CD14-positive monocyte (primary cell): ENCODE results near the gene DTNA. TPM values are rescaled to one million over a fixed set of nuclear protein-coding genes. Genes with fewer than 3 reads are reported as not detected.

Source experiments
- DNase-seq, 3 donors: peaks; one replicate each; pipeline ENCODE4 v3.0.0-alpha.2; 2011 to 2022
- H2AFZ ChIP-seq: 2 replicates; pipeline ENCODE4 v1.6.0; 2012; ENCODE audit warnings: mild to moderate bottlenecking, low read depth, low read length, inconsistent platforms; ENCODE audit not compliant: insufficient read depth, poor library complexity, severe bottlenecking
- H3K27ac ChIP-seq, 2 donors: 1 replicate in 1 of 2; 2 replicates in 1 of 2; pipeline ENCODE4 v1.5.1; 2012 to 2013; ENCODE audit warnings: low read length in 2 of 2, control low read depth in 1 of 2, inconsistent platforms in 1 of 2, low read depth in 1 of 2, mild to moderate bottlenecking in 1 of 2
- H3K27me3 ChIP-seq, 2 donors: one replicate each; pipeline versions ENCODE4 v1.6.0 to v1.6.1; 2011 to 2013; ENCODE audit warnings: low read length in 2 of 2; ENCODE audit not compliant: control insufficient read depth in 2 of 2, insufficient read depth in 2 of 2
- H3K36me3 ChIP-seq, 2 donors: replicated peaks in 1 of 2; 1 replicate in 1 of 2; 2 replicates in 1 of 2; pipeline versions ENCODE4 v1.5.1 to v1.6.1; 2012 to 2013; ENCODE audit warnings: low read length in 2 of 2, control low read depth in 1 of 2, inconsistent platforms in 1 of 2, mild to moderate bottlenecking in 1 of 2; ENCODE audit not compliant: insufficient read depth in 2 of 2, control insufficient read depth in 1 of 2
- H3K4me1 ChIP-seq, 2 donors: 1 replicate in 1 of 2; 2 replicates in 1 of 2; pipeline versions ENCODE4 v1.5.1 to v1.6.1; 2012 to 2013; ENCODE audit warnings: low read length in 2 of 2, control low read depth in 1 of 2, inconsistent platforms in 1 of 2, mild to moderate bottlenecking in 1 of 2, moderate library complexity in 1 of 2; ENCODE audit not compliant: insufficient read depth in 2 of 2, control insufficient read depth in 1 of 2
- H3K4me2 ChIP-seq: replicated peaks from 2 replicates; pipeline ENCODE3; 2012; ENCODE audit warnings: low read length, moderate library complexity, mild to moderate bottlenecking; ENCODE audit not compliant: poor library complexity, severe bottlenecking; ENCODE audit errors: extremely low read depth
- H3K4me3 ChIP-seq, 3 experiments: fragments of 200-600 bp in 1 of 3; sonication (generic) in 1 of 3; replicated peaks in 1 of 3; 1 replicate in 2 of 3; 2 replicates in 1 of 3; pipeline ENCODE4 v1.5.1; 2011 to 2013; ENCODE audit warnings: low read length in 3 of 3, mild to moderate bottlenecking in 3 of 3, control low read depth in 2 of 3, low read depth in 2 of 3, inconsistent platforms in 1 of 3, moderate library complexity in 1 of 3
- H3K79me2 ChIP-seq: 2 replicates; pipeline ENCODE4 v1.6.0; 2012; ENCODE audit warnings: mild to moderate bottlenecking, control low read depth, inconsistent platforms, low read length, moderate library complexity; ENCODE audit not compliant: insufficient read depth
- H3K9ac ChIP-seq: 2 replicates; pipeline ENCODE4 v1.6.0; 2017; ENCODE audit warnings: low read length, mild to moderate bottlenecking; ENCODE audit not compliant: insufficient read depth, poor library complexity, severe bottlenecking
- H3K9me3 ChIP-seq, 2 donors: replicated peaks in 1 of 2; 1 replicate in 1 of 2; 2 replicates in 1 of 2; pipeline versions ENCODE4 v1.5.1 to v1.6.1; 2012 to 2013; ENCODE audit warnings: low read length in 2 of 2, control low read depth in 1 of 2; ENCODE audit not compliant: control insufficient read depth in 1 of 2, insufficient read depth in 1 of 2
- H4K20me1 ChIP-seq: 2 replicates; pipeline ENCODE4 v1.6.0; 2012; ENCODE audit warnings: mild to moderate bottlenecking, low read length, control low read depth, moderate library complexity; ENCODE audit not compliant: insufficient read depth
- H3K27ac Mint-ChIP-seq, 7 donors: one replicate each; pipeline ENCODE4 v1.8.0; 2020; ENCODE audit warnings: mild to moderate bottlenecking in 7 of 7, mixed read lengths in 7 of 7, moderate library complexity in 6 of 7, inconsistent platforms in 2 of 7
- H3K27me3 Mint-ChIP-seq, 3 donors: one replicate each; pipeline ENCODE4 v1.8.0; 2021 to 2022; ENCODE audit warnings: low read depth in 3 of 3, mild to moderate bottlenecking in 3 of 3, mixed read lengths in 3 of 3, moderate library complexity in 3 of 3, inconsistent platforms in 1 of 3
- H3K36me3 Mint-ChIP-seq, 2 donors: one replicate each; pipeline ENCODE4 v1.8.0; 2020; ENCODE audit warnings: mixed read lengths in 2 of 2, inconsistent platforms in 1 of 2, mild to moderate bottlenecking in 1 of 2
- H3K4me1 Mint-ChIP-seq: one replicate; pipeline ENCODE4 v1.8.0; 2020; ENCODE audit warnings: mild to moderate bottlenecking, mixed read lengths
- H3K4me3 Mint-ChIP-seq, 2 donors: one replicate each; pipeline ENCODE4 v1.8.0; 2020; ENCODE audit warnings: mild to moderate bottlenecking in 2 of 2, mixed read lengths in 2 of 2, moderate library complexity in 1 of 2
- H3K9me3 Mint-ChIP-seq, 7 donors: one replicate each; pipeline ENCODE4 v1.8.0; 2020 to 2022; ENCODE audit warnings: mixed read lengths in 7 of 7, mild to moderate bottlenecking in 6 of 7, moderate library complexity in 6 of 7, inconsistent platforms in 2 of 7
- CTCF ChIP-seq: fragments of 200-600 bp; IDR thresholded peaks from one replicate; pipeline ENCODE4 v1.8.0; 2022; ENCODE audit warnings: antibody characterized with exemption, mild to moderate bottlenecking
- WGBS: methylation state at CpG from one replicate; pipeline ENCODE4 v1.1.5; 2013; ENCODE audit warnings: missing lambda C conversion rate; ENCODE audit not compliant: insufficient coverage; 5-methylcytosine and 5-hydroxymethylcytosine counted together
- intact Hi-C, 2 donors: fragments of 100-400 bp; cut with micrococcal nuclease; formaldehyde crosslinking; loops; one replicate each; pipeline versions ENCODE4 v1.15.0 to v1.15.1; 2023
- polyA plus RNA-seq, 3 donors: library from polyadenylated mRNA; depleted of rRNA in 1 of 3; unstranded in 2 of 3; stranded (reverse) in 1 of 3; fragments of 300-500 nt in 2 of 3; fragments of >200 nt in 1 of 3; fragmentation: Illumina TruSeq in 2 of 3; gene quantifications; 1 replicate in 2 of 3; 2 replicates in 1 of 3; pipeline ENCODE4 v1.2.3, GENCODE V29; 2012 to 2021

The DTNA gene
- polyA plus RNA-seq, 3 donors, result 0.53 to 2.3 (median 0.76) TPM

GRCh38 chr18:34909637-34910364, 199.7 kb downstream of the DTNA start:
- H3K4me1 ChIP-seq, result no peaks in the 10 kb centered on the region
- H3K79me2 ChIP-seq, result no peaks in the 10 kb centered on the region
- no peaks in the 10 kb centered on the region for H3K36me3 Mint-ChIP-seq
- no peak for TF ChIP-seq CTCF
- H3K4me2 ChIP-seq, result no peak overlapping the region
- H4K20me1 ChIP-seq, result no peaks in the 10 kb centered on the region
- peaks cover 9% of the 10 kb centered on the region for H3K4me1 Mint-ChIP-seq
- H3K9ac ChIP-seq, result no peak overlapping the region
- H3K9me3 Mint-ChIP-seq, result peaks cover 0 to 17% (median 5%) of the 10 kb centered on the region in 7 donors
- WGBS, result no CpG with 5 or more reads among the region's 4 CpGs
- no peak overlapping the region for H2AFZ ChIP-seq
- H3K27ac Mint-ChIP-seq, result no peak overlapping the region
- intact Hi-C loops, result no loop called here
- H3K27ac ChIP-seq, result no peak overlapping the region
- H3K9me3 ChIP-seq, result peaks cover 0 to 8% of the 10 kb centered on the region in 2 donors
- H3K27me3 Mint-ChIP-seq, result no peaks in the 10 kb centered on the region
- no peaks in the 10 kb centered on the region for H3K36me3 ChIP-seq
- H3K4me3 ChIP-seq, result no peak overlapping the region
- H3K4me3 Mint-ChIP-seq, result no peak overlapping the region
- H3K27me3 ChIP-seq, result no peaks in the 10 kb centered on the region
- no peak for DNase-seq

GRCh38 chr18:34911081-34911480, 201.0 kb downstream of the DTNA start:
- Mint-ChIP-seq H3K27me3 (no peaks in the 10 kb centered on the region), H3K9me3 (peaks cover 0 to 10% (median 2%) of the 10 kb centered on the region in 7 donors), H3K36me3 (no peaks in the 10 kb centered on the region), H3K4me1 (peaks cover 10% of the 10 kb centered on the region), H3K4me3 (no peak overlapping the region), H3K27ac (no peak overlapping the region)
- Histone ChIP-seq H3K27ac (no peak overlapping the region), H3K36me3 (no peaks in the 10 kb centered on the region), H3K4me2 (no peak overlapping the region), H4K20me1 (no peaks in the 10 kb centered on the region), H2AFZ (no peak overlapping the region), H3K4me1 (no peaks in the 10 kb centered on the region), H3K27me3 (no peaks in the 10 kb centered on the region), H3K9me3 (peaks cover 0 to 2% of the 10 kb centered on the region in 2 donors), H3K4me3 (no peak overlapping the region), H3K9ac (no peak overlapping the region), H3K79me2 (no peaks in the 10 kb centered on the region)
- intact Hi-C loops, result no loop called here
- TF ChIP-seq CTCF, result no peak
- DNase-seq, result no peak
- no CpG with 5 or more reads among the region's 2 CpGs for WGBS
